ENCODE results near the gene ATP1B3.
"Not testable (repeated sequence)": the region's sequence is repeated elsewhere in the genome, so short reads cannot be mapped to it uniquely, and the experiment has no call there.

Gene ATP1B3

GRCh38 chr3:141875893-141876380, 506 bp upstream of the ATP1B3 start:
- no peaks in the 10 kb centered on the region for H3K27me3 Mint-ChIP-seq
- peaks cover 10% of the 10 kb centered on the region for H3K36me3 Mint-ChIP-seq
- H3K4me1 Mint-ChIP-seq (ENCODE audit: low read depth): peaks cover 38% of the 10 kb centered on the region
- peak overlapping the region; percentile 91 for H3K4me3 Mint-ChIP-seq
- no peaks in the 10 kb centered on the region for H3K9me3 Mint-ChIP-seq (ENCODE audit: low read depth)
- H3K27ac Mint-ChIP-seq: peak overlapping the region; percentile 86

GRCh38 chr3:141876891-141877621, 613 bp downstream of the ATP1B3 start:
- Mint-ChIP-seq H3K4me1 (ENCODE audit: low read depth) (peaks cover 48% of the 10 kb centered on the region), H3K27ac (peak overlapping the region; percentile 93), H3K9me3 (ENCODE audit: low read depth) (no peaks in the 10 kb centered on the region), H3K36me3 (peaks cover 10% of the 10 kb centered on the region), H3K27me3 (no peaks in the 10 kb centered on the region), H3K4me3 (peak overlapping the region; percentile 95)

GRCh38 chr3:141877911-141878310, 1.5 kb downstream of the ATP1B3 start:
- H3K4me3 Mint-ChIP-seq: peak overlapping the region; percentile 95
- H3K27ac Mint-ChIP-seq: peak overlapping the region; percentile 93
- H3K4me1 Mint-ChIP-seq (ENCODE audit: low read depth): peaks cover 53% of the 10 kb centered on the region
- H3K36me3 Mint-ChIP-seq: peaks cover 12% of the 10 kb centered on the region
- no peaks in the 10 kb centered on the region for H3K9me3 Mint-ChIP-seq (ENCODE audit: low read depth)
- no peaks in the 10 kb centered on the region for H3K27me3 Mint-ChIP-seq

- H3K4me3 Mint-ChIP-seq: peak overlapping the region; percentile 95
- peaks cover 54% of the 10 kb centered on the region for H3K4me1 Mint-ChIP-seq (ENCODE audit: low read depth)
- peak overlapping the region; percentile 46 for H3K27ac Mint-ChIP-seq
- H3K9me3 Mint-ChIP-seq (ENCODE audit: low read depth): no peaks in the 10 kb centered on the region
- H3K36me3 Mint-ChIP-seq: peaks cover 14% of the 10 kb centered on the region
- no peaks in the 10 kb centered on the region for H3K27me3 Mint-ChIP-seq
Observed at GRCh38 chr3:141878326-141878725, 1.9 kb downstream of the ATP1B3 start.

GRCh38 chr3:141878817-141879216, 2.4 kb downstream of the ATP1B3 start:
- H3K9me3 Mint-ChIP-seq (ENCODE audit: low read depth): no peaks in the 10 kb centered on the region
- peaks cover 14% of the 10 kb centered on the region for H3K36me3 Mint-ChIP-seq
- no peaks in the 10 kb centered on the region for H3K27me3 Mint-ChIP-seq
- H3K4me1 Mint-ChIP-seq (ENCODE audit: low read depth): peaks cover 58% of the 10 kb centered on the region
- peak overlapping the region; percentile 95 for H3K4me3 Mint-ChIP-seq
- H3K27ac Mint-ChIP-seq: no peak overlapping the region

GRCh38 chr3:141881702-141882101, 5.3 kb downstream of the ATP1B3 start:
- H3K27ac Mint-ChIP-seq: no peak overlapping the region
- H3K36me3 Mint-ChIP-seq: peaks cover 16% of the 10 kb centered on the region
- no peaks in the 10 kb centered on the region for H3K27me3 Mint-ChIP-seq
- no peaks in the 10 kb centered on the region for H3K9me3 Mint-ChIP-seq (ENCODE audit: low read depth)
- H3K4me3 Mint-ChIP-seq: peak overlapping the region; percentile 32
- peaks cover 71% of the 10 kb centered on the region for H3K4me1 Mint-ChIP-seq (ENCODE audit: low read depth)

- Mint-ChIP-seq H3K9me3 (ENCODE audit: low read depth) (no peaks in the 10 kb centered on the region), H3K4me1 (ENCODE audit: low read depth) (peaks cover 65% of the 10 kb centered on the region), H3K27ac (no peak overlapping the region), H3K4me3 (no peak overlapping the region), H3K36me3 (peaks cover 16% of the 10 kb centered on the region), H3K27me3 (no peaks in the 10 kb centered on the region)
Observed at GRCh38 chr3:141887051-141887450, 10.6 kb downstream of the ATP1B3 start.

GRCh38 chr3:141888548-141888947, 12.1 kb downstream of the ATP1B3 start:
- H3K36me3 Mint-ChIP-seq: peaks cover 15% of the 10 kb centered on the region
- not testable (repeated sequence) for H3K9me3 Mint-ChIP-seq (ENCODE audit: low read depth); H3K4me3 Mint-ChIP-seq; H3K27me3 Mint-ChIP-seq
- H3K4me1 Mint-ChIP-seq (ENCODE audit: low read depth): peaks cover 65% of the 10 kb centered on the region
- H3K27ac Mint-ChIP-seq: peak overlapping the region; percentile 81

- peaks cover 3% of the 10 kb centered on the region for H3K9me3 Mint-ChIP-seq (ENCODE audit: low read depth)
- no peaks in the 10 kb centered on the region for H3K27me3 Mint-ChIP-seq
- no peak overlapping the region for H3K4me3 Mint-ChIP-seq
- no peak overlapping the region for H3K27ac Mint-ChIP-seq
- H3K4me1 Mint-ChIP-seq (ENCODE audit: low read depth): peaks cover 38% of the 10 kb centered on the region
- H3K36me3 Mint-ChIP-seq: peaks cover 27% of the 10 kb centered on the region
Observed at GRCh38 chr3:141894524-141895176, 18.2 kb downstream of the ATP1B3 start.

- H3K4me1 Mint-ChIP-seq (ENCODE audit: low read depth): peaks cover 36% of the 10 kb centered on the region
- H3K9me3 Mint-ChIP-seq (ENCODE audit: low read depth): peaks cover 3% of the 10 kb centered on the region
- H3K4me3 Mint-ChIP-seq: no peak overlapping the region
- H3K36me3 Mint-ChIP-seq: peaks cover 33% of the 10 kb centered on the region
- no peaks in the 10 kb centered on the region for H3K27me3 Mint-ChIP-seq
- H3K27ac Mint-ChIP-seq: no peak overlapping the region
Observed at GRCh38 chr3:141895731-141896130, 19.3 kb downstream of the ATP1B3 start.

GRCh38 chr3:141898908-141899307, 22.5 kb downstream of the ATP1B3 start:
- Mint-ChIP-seq H3K9me3 (ENCODE audit: low read depth) (peaks cover 3% of the 10 kb centered on the region), H3K4me1 (ENCODE audit: low read depth) (peaks cover 20% of the 10 kb centered on the region), H3K36me3 (peaks cover 30% of the 10 kb centered on the region), H3K27ac (no peak overlapping the region), H3K27me3 (no peaks in the 10 kb centered on the region), H3K4me3 (no peak overlapping the region)

GRCh38 chr3:141900343-141900742, 23.9 kb downstream of the ATP1B3 start:
- H3K36me3 Mint-ChIP-seq: peaks cover 30% of the 10 kb centered on the region
- H3K4me1 Mint-ChIP-seq (ENCODE audit: low read depth): peaks cover 22% of the 10 kb centered on the region
- no peak overlapping the region for H3K4me3 Mint-ChIP-seq
- H3K27me3 Mint-ChIP-seq: no peaks in the 10 kb centered on the region
- no peak overlapping the region for H3K27ac Mint-ChIP-seq
- H3K9me3 Mint-ChIP-seq (ENCODE audit: low read depth): peaks cover 3% of the 10 kb centered on the region

- peaks cover 17% of the 10 kb centered on the region for H3K4me1 Mint-ChIP-seq (ENCODE audit: low read depth)
- no peak overlapping the region for H3K4me3 Mint-ChIP-seq
- H3K27me3 Mint-ChIP-seq: no peaks in the 10 kb centered on the region
- peaks cover 23% of the 10 kb centered on the region for H3K36me3 Mint-ChIP-seq
- H3K27ac Mint-ChIP-seq: no peak overlapping the region
- peaks cover 3% of the 10 kb centered on the region for H3K9me3 Mint-ChIP-seq (ENCODE audit: low read depth)
Observed at GRCh38 chr3:141901914-141902313, 25.5 kb downstream of the ATP1B3 start.

GRCh38 chr3:141904203-141904602, 27.8 kb downstream of the ATP1B3 start:
- Mint-ChIP-seq H3K4me1 (ENCODE audit: low read depth) (peaks cover 13% of the 10 kb centered on the region), H3K4me3 (no peak overlapping the region), H3K27ac (no peak overlapping the region), H3K9me3 (ENCODE audit: low read depth) (no peaks in the 10 kb centered on the region), H3K27me3 (no peaks in the 10 kb centered on the region), H3K36me3 (peaks cover 24% of the 10 kb centered on the region)

- Mint-ChIP-seq H3K4me1 (ENCODE audit: low read depth) (peaks cover 13% of the 10 kb centered on the region), H3K27me3 (no peaks in the 10 kb centered on the region), H3K27ac (peak overlapping the region; percentile 41), H3K36me3 (peaks cover 26% of the 10 kb centered on the region), H3K9me3 (ENCODE audit: low read depth) (no peaks in the 10 kb centered on the region), H3K4me3 (no peak overlapping the region)
Observed at GRCh38 chr3:141905129-141905528, 28.7 kb downstream of the ATP1B3 start.
